ENCODE measurements around the gene OR52N4.

OR52N4 gene

DNA sequence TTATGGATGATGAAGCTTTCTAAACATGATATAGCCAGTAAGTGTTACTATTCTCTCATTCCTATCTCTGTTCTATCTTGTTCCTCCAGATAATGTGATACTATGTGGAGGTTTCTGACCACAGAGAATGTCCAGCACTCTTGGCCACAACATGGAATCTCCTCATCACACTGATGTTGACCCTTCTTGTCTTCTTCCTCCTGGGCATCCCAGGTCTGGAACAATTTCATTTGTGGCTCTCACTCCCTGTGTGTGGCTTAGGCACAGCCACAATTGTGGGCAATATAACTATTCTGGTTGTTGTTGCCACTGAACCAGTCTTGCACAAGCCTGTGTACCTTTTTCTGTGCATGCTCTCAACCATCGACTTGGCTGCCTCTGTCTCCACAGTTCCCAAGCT lies 27.7 kb upstream of the OR52N4 start:
- no peak for TF ChIP-seq CTCF (IDR thresholded peaks at IDR 0.05)
- no peak overlapping the region for H3K4me3 ChIP-seq
- no peak overlapping the region for H3K27ac ChIP-seq
- no peak for DNase-seq (ENCODE audit: low spot score)

GRCh38 chr11:5727691-5728090 lies 26.4 kb upstream of the OR52N4 start:
- DNase-seq (ENCODE audit: low spot score): no peak
- no peak for TF ChIP-seq CTCF (IDR thresholded peaks at IDR 0.05)
- H3K27ac ChIP-seq: no peak overlapping the region
- no peak overlapping the region for H3K4me3 ChIP-seq

GRCh38 chr11:5736396-5736795 lies 17.6 kb upstream of the OR52N4 start, which contains the start of gene OR56B1:
OR56B1 (plus strand) TSS chr11:5736448; CDS start chr11:5736517, 69 bp downstream.
- TF ChIP-seq CTCF (IDR thresholded peaks at IDR 0.05): no peak

GRCh38 chr11:5737091-5737490 lies 17.0 kb upstream of the OR52N4 start:
- no peak overlapping the region for H3K4me3 ChIP-seq
- no peak overlapping the region for H3K27ac ChIP-seq
- DNase-seq (ENCODE audit: low spot score): no peak
- TF ChIP-seq CTCF (IDR thresholded peaks at IDR 0.05): no peak

More at GRCh38 chr11:5736396-5736795, 17.6 kb upstream of the OR52N4 start, which contains the start of gene OR56B1:
- H3K27ac ChIP-seq: no peak within 1 kb of the TSS
- no peak within 1 kb of the TSS for H3K4me3 ChIP-seq
- DNase-seq (ENCODE audit: low spot score): no peak

DNA sequence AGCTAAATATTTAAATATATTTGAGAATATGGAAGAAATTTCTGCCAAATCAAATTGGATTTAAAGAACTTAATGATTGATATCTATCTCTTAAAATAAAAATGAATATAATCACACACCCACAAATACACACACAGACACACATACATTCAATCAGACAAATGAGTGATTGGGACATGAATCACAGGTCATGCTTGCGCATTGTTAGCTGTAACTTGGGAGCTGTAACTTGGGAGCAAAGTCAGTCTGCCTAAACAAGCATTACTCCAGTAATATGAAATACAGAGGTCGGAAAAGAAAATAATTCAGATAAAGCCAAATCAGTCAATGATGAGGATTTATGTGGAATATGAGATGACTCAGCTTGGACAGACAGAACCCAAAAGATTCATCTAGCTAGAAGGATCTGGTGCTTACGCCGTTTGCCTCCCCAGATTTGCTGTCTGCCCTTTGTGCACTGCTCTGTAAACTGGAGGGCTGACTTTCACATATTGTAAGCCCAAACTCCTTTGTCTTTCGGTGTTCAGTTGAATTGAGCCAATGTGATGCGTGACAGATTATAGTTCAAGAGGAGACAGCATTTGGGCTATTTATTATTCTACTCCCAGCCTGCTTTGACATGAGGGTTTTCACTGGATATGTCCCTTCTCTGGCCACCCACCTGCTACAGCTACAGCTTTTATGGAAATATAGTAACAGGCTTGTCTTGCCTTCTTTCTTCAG lies 16.2 kb upstream of the OR52N4 start:
- no peak overlapping the region for H3K27ac ChIP-seq
- TF ChIP-seq CTCF (IDR thresholded peaks at IDR 0.05): no peak
- DNase-seq (ENCODE audit: low spot score): no peak

GRCh38 chr11:5738431-5738830 lies 15.6 kb upstream of the OR52N4 start:
- no peak overlapping the region for H3K27ac ChIP-seq
- no peak for TF ChIP-seq CTCF (IDR thresholded peaks at IDR 0.05)
- DNase-seq (ENCODE audit: low spot score): no peak
- no peak overlapping the region for H3K4me3 ChIP-seq

More for the DNA sequence above, 16.2 kb upstream of the OR52N4 start:
- no peak overlapping the region for H3K4me3 ChIP-seq

DNA sequence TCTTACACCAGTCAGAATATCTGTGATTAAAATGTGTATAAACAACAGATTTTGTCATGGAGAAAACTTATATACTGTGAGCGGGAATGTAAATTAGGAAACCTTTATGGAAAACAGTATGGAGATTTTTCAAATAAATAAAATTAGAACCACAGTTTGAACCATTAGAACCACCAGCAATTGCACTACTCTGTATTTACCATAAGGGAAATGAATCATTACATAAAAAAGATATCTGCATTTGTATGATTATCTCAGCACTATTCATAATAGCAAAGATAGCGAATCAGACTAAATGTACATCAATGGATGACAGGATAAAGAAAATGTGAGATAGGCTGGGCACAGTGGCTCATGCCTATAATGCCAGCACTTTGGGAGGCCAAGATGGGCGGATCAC lies 7.4 kb upstream of the OR52N4 start:
- H3K4me3 ChIP-seq: no peak overlapping the region
- no peak overlapping the region for H3K27ac ChIP-seq
- DNase-seq (ENCODE audit: low spot score): no peak
- no peak for TF ChIP-seq CTCF (IDR thresholded peaks at IDR 0.05)

Measured in coronary artery (tissue), 2 donors.